Gastrocnemius medialis (tissue), 4 donors: ENCODE data around the gene QPCT.

ENCODE experiments used
- CTCF ChIP-seq, 5 experiments: fragments of 450-650 bp in 3 of 5; fragments of 200-600 bp in 2 of 5; sonication (generic) in 2 of 5; IDR thresholded peaks in 4 of 5; conservative IDR thresholded peaks in 1 of 5; 1 replicate in 4 of 5; 2 replicates in 1 of 5; pipeline ENCODE4 v1.5.1; 2016 to 2019; ENCODE audit warnings: antibody characterized with exemption in 5 of 5, mild to moderate bottlenecking in 3 of 5, moderate library complexity in 3 of 5
- POLR2A ChIP-seq, 2 donors: fragments of 450-650 bp; IDR thresholded peaks; one replicate each; pipeline ENCODE4 v1.6.1; 2017; ENCODE audit warnings: antibody characterized with exemption in 2 of 2, mild to moderate bottlenecking in 2 of 2, moderate library complexity in 2 of 2

- TF ChIP-seq CTCF (IDR thresholded peaks at IDR 0.05 in 4 of 5, conservative IDR thresholded peaks at IDR 0.05 in 1 of 5) (no peak), POLR2A (IDR thresholded peaks at IDR 0.05) (no peak)
Observed at GRCh38 chr2:37370666-37371065, 26.2 kb downstream of the QPCT start.
